HG02970 (cell line): Measurements from ENCODE around the gene CFAP410.

ENCODE experiments used
- ATAC-seq: cut with Tn5 transposase; IDR thresholded peaks from one replicate; pipeline ENCODE4 v1.9.1; 2021; ENCODE audit warnings: mild to moderate bottlenecking, moderate library complexity, moderate number of reproducible peaks; ENCODE audit not compliant: unreplicated experiment, low FRiP score

CFAP410 gene

DNA sequence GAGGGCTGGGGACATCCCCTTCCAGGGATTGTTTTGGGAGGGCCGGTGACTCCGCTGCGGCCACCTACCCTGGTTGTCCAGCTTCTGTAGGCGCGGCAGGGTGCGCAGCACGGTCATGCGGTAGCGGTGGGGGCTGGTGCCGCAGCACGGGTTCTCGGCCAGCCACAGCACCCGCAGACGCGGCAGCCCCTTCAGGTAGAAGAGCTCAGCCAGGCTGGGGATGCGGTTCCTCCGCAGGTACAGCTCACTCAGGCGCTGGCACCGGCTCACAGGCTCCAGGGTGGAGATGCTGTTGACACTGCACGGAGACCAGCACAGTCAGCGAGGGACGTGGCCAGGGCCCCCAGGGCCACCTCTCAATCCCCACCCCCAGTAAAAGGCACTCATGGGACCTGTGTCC, 6.2 kb downstream of the CFAP410 start:
- ATAC-seq: no peak

DNA sequence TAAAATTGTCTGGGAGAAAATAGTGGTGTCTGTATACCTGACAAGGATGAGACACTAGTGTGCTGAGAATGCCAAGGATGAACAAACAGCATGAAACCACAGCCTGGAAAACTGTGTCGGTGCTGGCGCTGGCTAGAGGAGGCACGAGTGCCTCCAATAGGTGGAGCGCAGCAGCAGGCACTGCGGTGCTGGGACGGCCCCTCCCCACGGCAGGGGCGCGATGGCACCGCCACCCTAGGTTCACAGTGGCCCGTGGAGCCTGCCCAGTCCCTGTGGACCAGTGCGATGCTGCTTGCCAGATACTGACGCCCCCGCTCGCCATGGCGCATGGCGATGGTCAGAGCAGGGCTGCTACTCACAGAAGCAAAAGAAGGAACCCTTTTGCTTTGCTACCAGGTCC, 6.8 kb downstream of the CFAP410 start:
- no peak for ATAC-seq

DNA sequence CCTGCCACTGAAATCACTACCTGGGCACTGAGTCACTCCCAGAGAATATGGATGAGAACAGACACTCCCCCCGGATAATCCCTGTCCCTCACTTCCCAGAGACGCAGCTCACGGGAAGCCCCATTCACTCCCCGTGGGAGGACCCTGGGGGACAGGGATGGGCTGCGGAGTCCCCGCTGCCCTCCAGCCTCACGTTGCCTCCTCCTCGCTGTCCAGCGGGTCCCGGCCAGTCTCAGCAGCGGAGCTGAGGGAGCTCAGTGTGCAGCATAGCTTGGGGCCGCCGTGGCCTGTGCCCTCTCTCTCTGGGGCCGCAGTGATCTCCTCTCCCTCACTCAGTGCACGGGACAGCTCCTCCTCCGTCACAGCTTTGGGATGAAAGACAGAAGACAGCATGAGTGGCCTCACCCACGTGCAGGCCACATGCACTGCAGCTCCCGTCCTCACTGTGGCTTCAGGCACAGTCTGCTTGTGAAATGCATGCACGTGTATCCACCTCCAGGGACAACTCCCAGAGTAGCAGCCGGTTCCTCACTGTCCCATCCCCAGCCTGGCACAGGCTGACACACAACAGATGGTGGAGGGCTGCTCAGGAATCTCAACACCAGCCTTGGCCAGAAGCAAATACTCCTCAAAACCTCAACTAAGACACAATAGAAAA, 7.4 kb downstream of the CFAP410 start:
- ATAC-seq: no peak

DNA sequence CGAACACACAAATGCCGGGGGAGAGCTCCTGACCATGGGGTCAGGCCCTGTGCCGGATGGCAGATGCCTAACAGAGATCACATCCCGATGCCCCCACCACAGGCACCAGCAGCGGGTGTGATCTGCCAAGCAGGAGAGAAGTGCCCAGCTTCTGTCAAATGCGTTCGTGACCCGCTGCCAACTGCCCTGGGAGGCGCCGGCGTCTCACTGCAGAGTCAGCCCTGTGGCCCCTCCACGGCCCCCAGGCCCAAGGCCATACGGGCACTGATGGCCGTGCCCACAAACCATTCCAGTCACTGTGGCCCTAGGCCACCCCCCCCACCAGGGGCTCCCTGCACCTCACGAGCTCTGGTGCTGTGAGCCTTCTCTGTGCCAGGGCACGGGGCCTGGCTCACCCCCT, 8.0 kb downstream of the CFAP410 start:
- no peak for ATAC-seq

DNA sequence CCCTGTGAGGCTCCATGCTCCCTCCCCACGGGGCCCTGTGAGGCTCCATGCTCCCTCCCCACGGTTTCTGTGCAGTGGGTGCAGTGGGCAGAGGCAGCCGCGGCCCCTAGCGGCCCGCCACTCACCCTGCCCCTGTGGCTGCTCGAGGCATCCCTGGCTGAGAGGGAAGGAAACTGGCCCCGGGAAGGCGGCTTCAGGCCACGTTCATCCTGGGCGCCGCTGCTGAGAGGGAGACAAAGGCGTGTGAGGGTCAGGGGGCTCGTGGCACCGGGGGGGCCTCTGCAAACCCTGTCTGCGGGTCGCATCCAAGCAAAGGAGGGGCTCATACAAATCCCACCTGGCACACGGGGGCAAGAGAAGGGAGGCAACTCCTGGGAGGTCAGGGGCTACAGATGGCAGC, 8.5 kb downstream of the CFAP410 start:
- no peak for ATAC-seq

DNA sequence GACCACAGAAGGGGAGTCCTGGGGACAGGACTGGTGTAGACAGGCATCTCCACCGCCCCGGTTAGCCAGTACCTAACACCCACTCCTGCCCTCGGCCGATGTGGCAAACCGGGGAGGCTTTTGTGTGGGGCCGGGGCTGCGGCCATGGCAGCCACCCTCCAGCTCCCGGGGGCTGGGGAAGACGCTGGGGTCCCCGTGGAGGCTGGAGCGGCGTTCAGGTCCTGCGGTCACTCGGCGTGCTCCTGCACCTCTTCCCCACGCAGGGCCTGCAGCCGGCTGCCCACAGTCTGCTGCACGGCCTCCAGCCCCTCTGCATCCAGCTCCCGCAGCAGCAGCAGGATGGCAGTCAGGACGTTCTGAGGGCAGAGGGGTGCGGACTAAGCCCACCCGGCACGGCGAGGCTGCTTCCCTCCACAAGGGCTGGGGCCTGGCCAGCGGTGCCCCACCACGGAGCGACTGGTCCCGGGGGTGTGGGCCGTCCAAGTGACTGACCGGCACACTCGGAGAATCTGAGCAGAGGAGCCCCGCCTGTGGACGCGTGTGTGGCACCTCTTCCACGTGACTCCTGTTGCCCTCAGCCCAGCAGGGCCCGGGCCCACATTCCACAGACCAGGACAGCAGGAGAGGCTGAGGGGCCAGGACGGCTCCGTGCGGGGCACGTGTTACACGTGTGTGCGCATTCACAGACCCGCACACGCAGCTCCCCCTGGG, 9.1 kb downstream of the CFAP410 start:
- ATAC-seq: no peak

DNA sequence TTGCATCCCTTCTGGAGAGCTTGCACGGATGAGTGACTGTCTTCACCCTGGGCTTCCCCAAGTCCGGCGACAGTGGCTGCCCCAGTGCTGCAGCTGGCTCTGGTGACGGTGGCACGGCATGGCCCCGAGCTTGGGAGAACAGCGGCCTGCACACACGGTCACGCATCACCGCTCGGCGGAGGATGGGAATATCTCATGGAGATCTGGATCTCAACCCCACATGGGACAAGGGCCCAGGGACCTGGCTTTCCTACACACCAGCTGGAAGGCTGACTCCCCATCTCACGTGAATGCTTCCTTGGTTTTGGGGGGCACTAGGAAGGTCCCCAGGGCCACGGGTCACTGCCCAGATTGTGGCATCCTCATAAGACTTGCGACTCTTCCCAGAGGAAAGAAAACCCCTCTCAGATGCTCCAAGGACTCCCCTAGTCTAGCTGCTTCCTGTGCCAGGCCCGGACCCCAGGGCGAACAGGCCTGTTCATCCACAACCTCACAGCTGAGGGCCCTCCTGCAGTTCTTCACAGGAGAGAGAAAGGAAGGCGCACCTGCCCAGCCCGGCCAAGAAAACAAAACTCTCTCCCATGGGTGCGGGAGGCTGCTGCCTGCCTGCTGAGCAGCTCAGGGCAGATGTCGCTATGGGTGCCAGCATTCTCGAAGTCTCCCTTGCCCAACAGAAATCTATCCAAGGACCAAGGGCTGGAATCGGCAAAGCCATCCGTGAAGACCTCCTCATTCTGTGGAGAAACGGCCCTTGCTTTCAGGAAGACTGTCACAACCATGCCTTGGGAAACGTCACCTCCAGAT, 9.9 kb downstream of the CFAP410 start:
- ATAC-seq: no peak

DNA sequence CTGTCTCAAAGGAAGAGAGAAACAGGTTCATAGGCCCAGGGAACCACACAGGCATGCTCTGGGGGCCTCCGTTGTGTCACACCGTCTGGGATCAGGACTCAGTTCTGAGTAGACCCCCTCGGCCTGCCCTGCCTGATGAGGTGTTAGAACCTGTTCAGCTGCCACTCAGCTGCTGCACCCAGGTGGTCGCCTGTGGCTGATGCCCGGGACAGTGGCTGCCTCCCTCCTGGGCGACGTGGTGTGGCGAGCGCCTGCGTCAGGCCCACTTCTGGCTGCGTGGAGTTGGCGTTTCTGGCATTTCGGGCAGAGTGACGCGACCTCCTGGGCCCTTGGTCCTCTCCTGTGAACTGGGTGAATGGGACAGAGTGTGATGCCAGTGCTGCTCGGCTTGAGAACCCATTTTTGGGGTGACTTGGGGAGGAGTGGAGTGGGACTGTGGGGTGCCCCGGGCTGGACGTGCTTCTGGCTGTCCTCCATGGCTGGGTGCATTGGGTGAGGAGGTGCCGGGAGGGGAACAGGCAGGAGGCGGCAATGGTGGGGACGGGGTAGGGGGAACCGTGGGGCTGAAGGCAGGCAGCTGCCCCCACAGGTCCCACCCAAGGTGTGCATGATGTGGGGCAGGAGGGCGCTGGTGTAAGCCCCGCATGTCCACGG, 10.8 kb downstream of the CFAP410 start:
- no peak for ATAC-seq

DNA sequence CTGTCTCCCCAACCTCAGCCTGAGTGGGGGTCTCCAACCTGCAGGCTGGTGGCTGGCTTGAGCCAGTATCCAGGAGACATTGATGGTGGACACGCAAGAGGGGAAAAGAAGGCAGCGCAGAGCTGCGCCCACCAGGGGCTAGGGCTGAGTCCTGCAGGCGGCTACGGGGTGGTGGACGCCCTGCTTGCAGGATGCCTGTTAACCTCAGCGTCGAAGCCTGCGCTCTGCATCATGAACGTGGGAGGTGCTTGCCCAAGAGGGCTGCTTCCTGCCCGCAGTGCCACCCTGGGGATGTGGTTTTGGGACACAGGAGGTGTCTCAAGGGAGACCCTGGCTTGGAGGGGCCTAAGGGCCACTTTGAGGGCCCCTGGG, 11.6 kb downstream of the CFAP410 start:
- no peak for ATAC-seq

DNA sequence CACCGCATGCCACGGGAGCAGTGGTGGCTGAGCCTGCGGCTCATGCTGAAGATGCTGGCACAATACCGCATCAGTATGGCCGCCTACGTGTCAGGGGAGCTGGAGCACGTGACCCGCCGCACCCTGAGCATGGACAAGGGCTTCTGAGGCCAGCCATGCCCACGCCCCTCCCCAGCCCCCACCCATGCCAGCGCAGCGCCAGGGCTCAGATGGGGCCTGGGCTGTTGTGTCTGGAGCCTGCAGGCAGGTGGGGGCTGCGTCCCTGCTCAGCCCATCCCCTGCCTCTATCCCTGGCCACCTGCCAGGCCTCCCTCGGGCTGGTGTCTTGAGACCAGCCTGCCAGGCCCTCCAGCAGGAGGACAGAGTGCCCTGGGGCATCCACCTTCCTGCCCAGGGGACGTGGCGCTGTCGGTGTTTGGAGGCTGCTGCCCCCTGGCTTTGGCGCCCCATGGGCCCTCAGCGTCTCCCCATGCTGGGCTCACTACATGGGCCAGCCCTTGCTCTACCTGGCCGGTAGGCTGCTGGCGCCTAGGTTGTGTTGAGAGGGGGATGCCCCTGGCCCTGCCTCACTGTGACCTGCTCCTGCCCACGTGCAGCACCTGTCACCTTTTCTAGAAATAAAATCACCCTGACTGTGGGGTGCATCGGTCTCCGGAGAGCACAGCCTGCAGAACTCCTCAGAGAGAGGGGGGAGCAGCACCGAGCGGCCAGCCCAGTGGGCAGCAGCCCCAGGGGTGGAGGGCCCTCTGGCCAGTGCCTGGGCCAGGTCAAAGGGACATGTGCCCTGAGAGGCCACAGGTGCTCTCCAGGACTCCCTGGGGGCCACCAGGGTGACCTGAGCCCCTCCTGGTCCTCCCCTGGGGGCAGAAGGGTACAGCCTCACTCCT, 12.2 kb downstream of the CFAP410 start:
- ATAC-seq: no peak

DNA sequence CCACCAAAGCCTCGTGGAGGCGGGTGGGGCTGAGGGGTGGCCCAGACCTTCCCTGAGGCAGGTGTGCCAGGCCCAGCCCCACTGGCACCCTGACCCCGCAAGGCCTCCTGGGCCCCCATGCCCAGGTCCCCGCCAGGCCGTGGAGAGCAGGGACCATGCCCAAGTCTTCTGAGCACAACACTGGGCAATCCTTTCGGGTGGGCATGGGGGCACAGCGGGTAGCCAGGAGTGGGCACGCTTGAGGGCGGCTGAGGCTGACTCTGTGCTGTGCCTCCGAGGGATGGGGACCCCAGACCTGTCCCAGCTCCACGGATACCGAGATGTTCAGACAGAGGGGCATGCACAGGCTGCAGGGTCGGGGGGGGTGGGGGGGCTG, 12.9 kb downstream of the CFAP410 start:
- no peak for ATAC-seq

DNA sequence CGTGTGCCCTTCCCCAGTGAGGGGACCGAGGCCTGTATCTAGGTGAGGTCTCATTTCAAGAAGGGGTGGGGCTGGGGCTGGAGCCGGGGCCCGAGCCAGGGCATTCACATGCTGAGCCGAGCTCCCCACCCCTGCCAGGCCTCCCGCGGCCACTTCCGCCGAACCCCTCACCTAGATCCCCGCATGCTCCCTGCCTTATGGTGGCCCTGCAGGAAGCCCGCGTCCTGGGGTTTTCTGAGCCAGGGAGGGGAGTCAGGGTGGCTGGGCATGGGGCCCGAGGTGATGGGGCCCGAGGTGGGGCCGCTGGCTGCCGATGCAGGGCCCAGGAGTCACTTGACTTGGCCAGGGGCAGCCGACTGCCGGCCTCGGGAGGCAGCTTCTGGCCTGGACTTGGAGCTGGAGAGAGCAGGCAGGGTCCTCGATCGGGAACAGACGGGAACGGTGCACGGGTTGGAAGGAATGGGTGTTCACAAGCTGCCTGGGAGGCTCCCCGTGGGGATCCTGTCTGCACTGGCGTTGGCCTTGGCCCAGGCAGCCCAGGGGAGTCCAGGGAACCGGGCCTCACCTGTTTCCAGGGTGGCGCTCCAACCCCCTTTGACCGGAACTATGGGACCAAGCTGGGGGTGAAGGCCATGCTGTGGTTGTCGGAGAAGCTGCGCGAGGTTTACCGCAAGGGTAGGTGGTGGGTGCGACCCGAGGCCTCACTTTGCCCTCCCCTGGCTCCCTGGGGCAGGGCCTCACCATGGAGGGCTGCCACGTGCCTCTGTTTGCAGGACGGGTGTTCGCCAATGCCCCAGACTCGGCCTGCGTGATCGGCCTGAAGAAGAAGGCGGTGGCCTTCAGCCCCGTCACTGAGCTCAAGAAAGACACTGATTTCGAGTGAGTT, 13.6 kb downstream of the CFAP410 start:
- ATAC-seq: no peak

DNA sequence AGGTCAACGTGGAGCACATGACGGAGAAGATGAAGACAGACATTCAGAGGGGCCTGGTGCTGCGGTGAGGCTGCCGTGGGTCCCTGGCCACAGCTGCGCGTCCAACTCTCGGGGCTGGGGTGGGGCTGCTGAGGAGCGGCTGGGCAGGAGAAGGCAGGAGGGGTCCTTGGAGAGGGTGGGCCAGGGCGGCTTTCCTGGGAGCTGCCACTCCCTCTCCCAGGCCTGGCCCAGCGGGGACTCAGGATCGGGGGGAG, 14.4 kb downstream of the CFAP410 start:
- no peak for ATAC-seq

DNA sequence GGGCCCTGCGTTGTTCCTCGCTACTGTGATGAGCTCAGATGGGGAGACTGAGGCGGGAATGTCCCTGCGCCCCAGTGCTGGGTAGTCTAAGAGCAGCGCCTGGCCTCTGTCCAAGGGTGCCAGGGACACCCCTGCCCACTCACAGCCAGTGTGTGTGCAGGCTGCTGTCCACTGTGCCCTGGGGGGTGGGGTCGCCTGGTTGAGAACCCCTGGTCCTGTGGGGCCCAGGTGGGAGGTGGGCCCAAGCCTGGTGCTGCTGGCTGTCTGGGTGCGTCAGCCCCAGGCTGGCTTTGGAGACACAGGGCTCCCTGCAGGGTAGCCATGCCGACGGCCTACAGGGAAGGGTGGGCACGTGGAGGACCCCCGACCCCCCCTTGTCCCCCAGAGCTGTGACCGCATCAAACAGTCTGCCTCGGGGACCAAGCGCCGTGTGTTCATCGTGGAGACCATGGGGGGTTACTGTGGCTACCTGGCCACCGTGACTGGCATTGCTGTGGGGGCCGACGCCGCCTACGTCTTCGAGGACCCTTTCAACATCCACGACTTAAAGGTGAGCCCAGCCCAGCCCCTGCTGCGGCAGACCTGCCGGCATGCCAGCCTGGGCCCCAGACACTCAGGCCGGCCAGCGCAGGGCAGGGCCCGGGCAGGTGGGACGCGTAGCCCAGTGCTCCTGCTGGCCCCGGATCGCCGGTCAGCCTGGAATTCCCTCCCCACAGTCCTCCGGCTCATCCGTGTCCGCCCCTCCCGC, 14.9 kb downstream of the CFAP410 start:
- no peak for ATAC-seq

DNA sequence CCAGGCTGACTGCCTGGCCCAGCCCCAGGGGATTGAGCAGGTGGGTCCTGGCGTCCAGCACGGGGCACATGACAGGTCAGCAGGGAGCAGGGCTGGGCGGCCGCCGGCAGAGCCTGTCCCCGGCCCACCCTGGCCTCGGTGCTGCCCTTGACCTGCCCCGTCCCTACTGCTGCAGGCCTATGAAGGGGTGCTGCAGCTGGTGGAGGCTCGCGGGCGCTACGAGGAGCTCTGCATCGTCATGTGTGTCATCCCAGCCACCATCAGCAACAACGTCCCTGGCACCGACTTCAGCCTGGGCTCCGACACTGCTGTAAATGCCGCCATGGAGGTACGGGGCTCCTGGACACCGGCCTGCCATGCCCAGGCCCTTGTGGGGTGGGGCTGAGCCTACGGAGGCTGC, 15.6 kb downstream of the CFAP410 start:
- no peak for ATAC-seq

DNA sequence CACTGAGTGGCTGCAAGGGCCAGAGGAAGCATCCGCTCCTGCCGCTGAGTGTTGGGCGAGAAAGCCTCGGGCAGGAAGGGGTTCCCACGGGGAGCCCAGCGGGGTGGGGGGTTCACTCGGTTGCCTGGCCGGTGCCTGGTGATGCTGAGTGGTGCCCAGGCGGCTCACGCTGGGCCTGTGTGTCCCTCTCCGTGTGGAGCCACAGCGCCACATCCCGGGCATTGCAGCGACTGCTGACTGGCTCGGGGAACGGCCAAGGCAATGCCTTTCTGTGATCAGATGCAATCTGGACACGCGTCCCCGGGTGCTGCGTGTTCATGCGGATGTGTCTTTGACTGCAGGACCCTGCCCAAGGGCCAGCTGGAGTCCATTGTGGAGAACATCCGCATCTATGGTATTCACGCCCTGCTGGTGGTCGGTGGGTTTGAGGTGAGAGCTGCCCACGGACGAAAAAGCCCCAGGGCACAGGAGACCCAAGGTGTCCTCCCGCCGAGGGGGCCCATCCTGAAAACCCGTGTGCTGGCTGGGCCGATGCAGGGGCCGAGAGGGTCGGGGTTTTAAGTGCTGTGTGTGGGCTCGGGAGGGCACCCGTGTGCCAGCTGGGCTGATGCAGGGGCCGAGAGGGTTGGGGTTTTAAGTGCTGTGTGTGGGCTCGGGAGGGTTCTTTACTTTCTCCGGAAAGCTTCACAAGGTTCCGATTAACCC, 16.4 kb downstream of the CFAP410 start:
- no peak for ATAC-seq

DNA sequence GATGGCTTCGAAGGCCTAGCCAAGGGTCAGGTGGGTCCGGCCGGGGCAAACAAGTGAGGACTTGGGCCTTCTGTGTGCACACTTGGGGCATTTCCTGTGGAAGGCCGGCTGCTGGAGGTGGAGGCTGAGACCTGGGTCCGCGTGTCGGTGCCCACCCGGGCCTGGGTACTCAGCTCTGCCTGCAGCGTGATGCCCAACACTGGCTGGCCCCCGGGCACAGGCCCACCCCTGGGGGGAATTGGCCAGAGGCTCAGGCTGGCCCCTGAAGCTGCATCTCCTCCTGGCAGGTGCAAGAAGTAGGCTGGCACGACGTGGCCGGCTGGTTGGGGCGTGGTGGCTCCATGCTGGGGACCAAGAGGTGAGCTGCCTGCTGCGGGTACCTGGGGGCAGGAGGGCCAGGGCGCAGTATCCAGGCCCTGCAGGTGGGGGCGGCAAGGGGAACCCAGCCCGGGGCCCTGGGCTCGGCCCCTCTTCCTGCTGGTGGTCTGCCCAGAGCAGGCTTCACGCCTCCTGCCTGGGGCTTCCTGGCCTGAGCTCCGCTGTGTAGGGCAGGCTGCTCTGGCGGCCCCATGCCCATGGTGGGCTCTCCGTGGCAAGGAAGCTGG, 17.2 kb downstream of the CFAP410 start:
- no peak for ATAC-seq

DNA sequence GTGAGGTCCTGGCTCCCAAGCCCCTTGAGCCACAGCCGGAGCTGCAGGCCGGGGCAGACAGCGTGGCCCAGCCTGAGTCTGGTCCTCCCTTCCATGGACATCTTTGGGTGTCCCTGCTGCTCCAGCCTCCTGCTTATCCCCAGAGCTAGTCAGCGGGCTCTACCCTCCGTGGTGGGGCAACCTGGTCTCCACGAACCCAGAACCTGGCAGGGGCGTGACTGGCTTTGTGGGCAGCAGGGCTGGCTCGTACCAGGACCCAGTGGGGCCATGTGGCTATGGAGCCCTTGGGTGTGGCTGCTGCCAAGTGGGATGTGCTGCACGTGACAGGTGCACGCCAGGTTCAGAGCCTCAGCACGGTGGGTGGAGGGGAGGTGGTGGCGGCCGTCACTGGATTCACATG, 18.3 kb downstream of the CFAP410 start:
- no peak for ATAC-seq
